Measurements from ENCODE around the gene MRPL19. TPM values are rescaled to one million over a fixed set of nuclear protein-coding genes. Genes with fewer than 3 reads are reported as not detected.
A peak's percentile ranks its signal among the peaks of the same experiment; 100 is the strongest.

The MRPL19 gene
- polyA plus RNA-seq, 3 donors = 4.5 to 25.0 (median 25.0) TPM

DNA sequence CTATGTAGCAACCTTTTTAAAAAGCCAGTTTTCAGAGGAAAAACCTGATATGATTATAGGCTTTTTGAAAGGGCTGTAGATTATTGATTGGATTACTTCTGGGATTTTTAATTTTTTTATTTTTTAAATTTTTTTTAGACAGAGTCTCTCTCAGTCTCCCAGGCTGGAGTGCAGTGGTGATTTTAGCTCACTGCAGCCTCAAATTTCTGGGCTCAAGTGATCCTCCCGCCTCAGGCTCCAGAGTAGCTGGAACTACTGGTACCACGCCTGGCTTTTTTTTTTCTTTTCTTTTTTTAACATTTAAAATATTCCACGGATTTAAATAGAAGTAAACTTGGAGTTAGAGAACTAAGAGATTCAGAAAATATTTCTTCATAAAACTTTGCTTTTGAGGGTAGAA, 1.2 kb downstream of the MRPL19 start:
- Histone ChIP-seq H3K36me3 (replicated peaks in 1 of 2; ENCODE audit: control insufficient read depth in 1 of 2, insufficient read depth in 2 of 2, low read length in 2 of 2) (peaks cover 31 to 42% of the 10 kb centered on the region in 2 donors), H3K9me3 (replicated peaks in 1 of 2; ENCODE audit: control insufficient read depth in 1 of 2, insufficient read depth in 1 of 2, low read length in 2 of 2) (no peaks in the 10 kb centered on the region), H3K27me3 (ENCODE audit: control insufficient read depth in 2 of 2, insufficient read depth in 2 of 2, low read length in 2 of 2) (no peaks in the 10 kb centered on the region), H3K4me2 (replicated peaks; ENCODE audit: extremely low read depth, low read length, poor library complexity, severe bottlenecking) (peak overlapping the region; percentile 86), H2AFZ (ENCODE audit: insufficient read depth, low read depth, low read length, poor library complexity, severe bottlenecking) (peak overlapping the region; percentile 98), H3K9ac (ENCODE audit: insufficient read depth, low read length, poor library complexity, severe bottlenecking) (peak overlapping the region; percentile 88), H3K4me1 (ENCODE audit: control insufficient read depth in 1 of 2, insufficient read depth in 2 of 2, low read length in 2 of 2) (peaks cover 8 to 10% of the 10 kb centered on the region in 2 donors), H4K20me1 (ENCODE audit: insufficient read depth, low read length) (no peaks in the 10 kb centered on the region), H3K79me2 (ENCODE audit: insufficient read depth, low read length) (peaks cover 13% of the 10 kb centered on the region), H3K4me3 (replicated peaks in 1 of 3; ENCODE audit: low read depth in 2 of 3, low read length in 3 of 3) (peak overlapping the region in 1 of 3 experiments; percentile 94), H3K27ac (ENCODE audit: low read depth in 1 of 2, low read length in 2 of 2) (no peak overlapping the region)
- peaks cover 6% of the 10 kb centered on the region for H3K4me1 Mint-ChIP-seq
- intact Hi-C loops (cut with micrococcal nuclease) = no loop called here
- no peak for DNase-seq
- H3K27me3 Mint-ChIP-seq (ENCODE audit: low read depth in 3 of 3) = no peaks in the 10 kb centered on the region
- TF ChIP-seq, protein P1, sequence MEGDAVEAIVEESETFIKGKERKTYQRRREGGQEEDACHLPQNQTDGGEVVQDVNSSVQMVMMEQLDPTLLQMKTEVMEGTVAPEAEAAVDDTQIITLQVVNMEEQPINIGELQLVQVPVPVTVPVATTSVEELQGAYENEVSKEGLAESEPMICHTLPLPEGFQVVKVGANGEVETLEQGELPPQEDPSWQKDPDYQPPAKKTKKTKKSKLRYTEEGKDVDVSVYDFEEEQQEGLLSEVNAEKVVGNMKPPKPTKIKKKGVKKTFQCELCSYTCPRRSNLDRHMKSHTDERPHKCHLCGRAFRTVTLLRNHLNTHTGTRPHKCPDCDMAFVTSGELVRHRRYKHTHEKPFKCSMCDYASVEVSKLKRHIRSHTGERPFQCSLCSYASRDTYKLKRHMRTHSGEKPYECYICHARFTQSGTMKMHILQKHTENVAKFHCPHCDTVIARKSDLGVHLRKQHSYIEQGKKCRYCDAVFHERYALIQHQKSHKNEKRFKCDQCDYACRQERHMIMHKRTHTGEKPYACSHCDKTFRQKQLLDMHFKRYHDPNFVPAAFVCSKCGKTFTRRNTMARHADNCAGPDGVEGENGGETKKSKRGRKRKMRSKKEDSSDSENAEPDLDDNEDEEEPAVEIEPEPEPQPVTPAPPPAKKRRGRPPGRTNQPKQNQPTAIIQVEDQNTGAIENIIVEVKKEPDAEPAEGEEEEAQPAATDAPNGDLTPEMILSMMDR (IDR thresholded peaks at IDR 0.05) = no peak
- peaks cover 34 to 35% of the 10 kb centered on the region in 2 donors for H3K36me3 Mint-ChIP-seq
- no CpG with 5 or more reads among the region's 3 CpGs for WGBS (ENCODE audit: insufficient coverage)
- H3K4me3 Mint-ChIP-seq = peak overlapping the region; percentile 92
- no peak overlapping the region for H3K27ac Mint-ChIP-seq
- peaks cover 0 to 3% (median 0%) of the 10 kb centered on the region in 7 donors for H3K9me3 Mint-ChIP-seq

DNA sequence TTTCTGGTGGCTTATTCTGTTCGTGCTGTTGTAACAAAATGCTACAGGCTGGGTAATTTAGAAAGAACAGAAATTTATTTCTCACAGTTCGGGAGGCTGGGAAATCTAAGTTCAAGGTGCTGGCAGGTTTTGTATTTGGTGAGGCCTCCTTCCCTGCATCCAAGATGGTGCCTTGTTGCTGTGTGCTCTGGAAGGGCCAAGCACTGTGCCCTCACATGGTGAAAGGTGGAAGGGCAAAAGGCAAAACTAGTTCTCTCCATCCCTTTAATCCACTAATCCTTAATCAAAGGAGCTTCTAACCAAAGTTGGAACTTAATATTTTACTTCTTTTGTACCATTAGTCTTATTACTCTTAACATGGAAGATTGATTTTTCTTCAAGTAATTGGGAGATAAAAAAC, 7.4 kb downstream of the MRPL19 start:
- peaks cover 0 to 3% (median 0%) of the 10 kb centered on the region in 7 donors for H3K9me3 Mint-ChIP-seq
- intact Hi-C loops (cut with micrococcal nuclease) = no loop called here
- Histone ChIP-seq H3K9ac (ENCODE audit: insufficient read depth, low read length, poor library complexity, severe bottlenecking) (no peak overlapping the region), H3K4me3 (replicated peaks in 1 of 3; ENCODE audit: low read depth in 2 of 3, low read length in 3 of 3) (no peak overlapping the region), H3K4me1 (ENCODE audit: control insufficient read depth in 1 of 2, insufficient read depth in 2 of 2, low read length in 2 of 2) (no peaks in the 10 kb centered on the region), H4K20me1 (ENCODE audit: insufficient read depth, low read length) (no peaks in the 10 kb centered on the region), H3K27me3 (ENCODE audit: control insufficient read depth in 2 of 2, insufficient read depth in 2 of 2, low read length in 2 of 2) (no peaks in the 10 kb centered on the region), H3K79me2 (ENCODE audit: insufficient read depth, low read length) (no peaks in the 10 kb centered on the region), H3K4me2 (replicated peaks; ENCODE audit: extremely low read depth, low read length, poor library complexity, severe bottlenecking) (no peak overlapping the region), H3K9me3 (replicated peaks in 1 of 2; ENCODE audit: control insufficient read depth in 1 of 2, insufficient read depth in 1 of 2, low read length in 2 of 2) (no peaks in the 10 kb centered on the region), H3K36me3 (replicated peaks in 1 of 2; ENCODE audit: control insufficient read depth in 1 of 2, insufficient read depth in 2 of 2, low read length in 2 of 2) (peaks cover 71 to 97% of the 10 kb centered on the region in 2 donors), H3K27ac (ENCODE audit: low read depth in 1 of 2, low read length in 2 of 2) (no peak overlapping the region), H2AFZ (ENCODE audit: insufficient read depth, low read depth, low read length, poor library complexity, severe bottlenecking) (no peak overlapping the region)
- peaks cover 2% of the 10 kb centered on the region for H3K4me1 Mint-ChIP-seq
- 100% methylated on average over 2 of the region's 2 CpGs for WGBS (ENCODE audit: insufficient coverage)
- no peaks in the 10 kb centered on the region for H3K27me3 Mint-ChIP-seq (ENCODE audit: low read depth in 3 of 3)
- H3K4me3 Mint-ChIP-seq = no peak overlapping the region
- TF ChIP-seq, protein P1 (IDR thresholded peaks at IDR 0.05) = no peak
- peaks cover 81 to 83% of the 10 kb centered on the region in 2 donors for H3K36me3 Mint-ChIP-seq
- DNase-seq = no peak
- no peak overlapping the region for H3K27ac Mint-ChIP-seq

Data from CD14-positive monocyte (primary cell).